Mammary epithelial cell (primary cell): Measurements from ENCODE around the gene SRGAP2C.
"Not testable (repeated sequence)": the region's sequence is repeated elsewhere in the genome, so short reads cannot be mapped to it uniquely, and the experiment has no call there.

ENCODE experiments used
- CTCF ChIP-seq, 2 donors: IDR thresholded peaks in 1 of 2; conservative IDR thresholded peaks in 1 of 2; 2 replicates each; pipeline ENCODE4 v1.5.1; 2011 to 2012; ENCODE audit warnings: inconsistent platforms in 2 of 2, low read length in 2 of 2, mild to moderate bottlenecking in 2 of 2, control low read depth in 1 of 2, low read depth in 1 of 2; ENCODE audit not compliant: insufficient read depth in 1 of 2; ENCODE audit errors: extremely low read depth in 1 of 2
- EZH2 ChIP-seq: IDR thresholded peaks from 2 replicates; pipeline ENCODE4 v1.6.1; 2012; ENCODE audit warnings: low read length, inconsistent platforms, borderline replicate concordance

GRCh38 chr1:121369959-121370358, 185.2 kb downstream of the SRGAP2C start:
- TF ChIP-seq EZH2; CTCF (conservative IDR thresholded peaks at IDR 0.05 in 1 of 2, IDR thresholded peaks at IDR 0.05 in 1 of 2; ENCODE audit: extremely low read depth in 1 of 2, insufficient read depth in 1 of 2, low read depth in 1 of 2, low read length in 2 of 2): not testable (repeated sequence)
